GM12878 (cell line): ENCODE results near the gene ABCB8. TPM values are rescaled to one million over a fixed set of nuclear protein-coding genes. Genes with fewer than 3 reads are reported as not detected.

Experiments used
- ATAC-seq: fragments of 200-7000 bp; cut with Tn5 transposase; 3 replicates; pipeline ENCODE4 v1.9.1; 2020; ENCODE audit warnings: mild to moderate bottlenecking, moderate library complexity
- BruUV-seq: library from RNA; stranded (reverse); fragments of 400-500 nt; replicated peaks from 2 replicates; lab custom pipeline; 2021; lab: Mats Ljungman, UMichigan
- CTCF ChIA-PET: fragments of 300-600 bp; sonication (Branson Sonifier 250); formaldehyde crosslinking; extraction: SDS; loops from one replicate; lab custom pipeline; 2021; ENCODE audit warnings: inconsistent platforms; lab: Yijun Ruan, JAX
- POLR2A ChIA-PET: fragments of 350-600 bp; formaldehyde crosslinking; extraction: SDS; loops from one replicate; lab custom pipeline; 2021; ENCODE audit warnings: inconsistent platforms; lab: Charles Lee
- RAD21 ChIA-PET: fragments of 300-600 bp; sonication (Branson Sonifier 250); formaldehyde crosslinking; loops from one replicate; lab custom pipeline; 2023; ENCODE audit warnings: antibody characterized with exemption; ENCODE audit not compliant: unreplicated experiment; lab: Charles Lee
- SMC1A ChIA-PET: fragments of 300-600 bp; sonication (Branson Sonifier 250); formaldehyde crosslinking; loops from one replicate; lab custom pipeline; 2023; ENCODE audit not compliant: unreplicated experiment, uncharacterized antibody; lab: Charles Lee
- DNase-seq: peaks from one replicate; pipeline ENCODE4 v3.0.0-alpha.2; 2011; ENCODE audit warnings: low read depth, low spot score
- FAIRE-seq: peaks from 3 replicates; lab custom pipeline; 2011; peaks lifted over from hg19 to GRCh38; lab: Jason Lieb, UNC
- H2AFZ ChIP-seq: 2 replicates; pipeline ENCODE4 v1.6.0; 2011; ENCODE audit warnings: low read depth, low read length, control low read depth; ENCODE audit not compliant: control insufficient read depth
- H3K27ac ChIP-seq: 2 replicates; pipeline ENCODE4 v1.5.1; 2011; ENCODE audit warnings: control low read depth; ENCODE audit not compliant: control insufficient read depth, insufficient read depth
- H3K27me3 ChIP-seq, 2 experiments: replicated peaks in 1 of 2; 2 replicates each; pipeline versions ENCODE4 v1.6.0 to v1.6.1; 2011; ENCODE audit warnings: low read length in 1 of 2; ENCODE audit not compliant: control insufficient read depth in 2 of 2, insufficient read depth in 2 of 2
- H3K36me3 ChIP-seq, 2 experiments: 2 replicates each; pipeline ENCODE4 v1.5.1; 2011; ENCODE audit warnings: low read length in 1 of 2; ENCODE audit not compliant: control insufficient read depth in 2 of 2, insufficient read depth in 2 of 2
- H3K4me1 ChIP-seq: 2 replicates; pipeline ENCODE4 v1.6.1; 2011; ENCODE audit warnings: mild to moderate bottlenecking, low read length, moderate library complexity, mixed read lengths; ENCODE audit not compliant: control insufficient read depth, insufficient read depth
- H3K4me2 ChIP-seq: 2 replicates; pipeline ENCODE4 v1.6.0; 2011; ENCODE audit warnings: control low read depth; ENCODE audit not compliant: control insufficient read depth, insufficient read depth
- H3K4me3 ChIP-seq: fragments of 200-600 bp; sonication (generic); 2 replicates; pipeline ENCODE4 v1.5.1; 2016
- H3K79me2 ChIP-seq: 2 replicates; pipeline ENCODE4 v1.6.0; 2011; ENCODE audit warnings: low read length; ENCODE audit not compliant: control insufficient read depth, insufficient read depth
- H3K9ac ChIP-seq: 2 replicates; pipeline ENCODE4 v1.8.0; 2011; ENCODE audit warnings: low read length, control low read depth, mixed read lengths; ENCODE audit not compliant: control insufficient read depth, insufficient read depth
- H3K9me3 ChIP-seq: replicated peaks from 3 replicates; pipeline ENCODE4 v1.5.1; 2011; ENCODE audit warnings: mild to moderate bottlenecking, low read length; ENCODE audit not compliant: control insufficient read depth, insufficient read depth
- H4K20me1 ChIP-seq: 2 replicates; pipeline ENCODE4 v1.6.0; 2011; ENCODE audit not compliant: control insufficient read depth, insufficient read depth
- CBX5 ChIP-seq: sonication (generic); IDR thresholded peaks from 2 replicates; pipeline ENCODE4 v1.6.1; 2016; ENCODE audit warnings: low read depth, moderate library complexity, mild to moderate bottlenecking, inconsistent platforms
- SP1 ChIP-seq: IDR thresholded peaks from one replicate; pipeline ENCODE4 v1.6.1; 2011; ENCODE audit warnings: low read depth, low read length
- TARDBP ChIP-seq: IDR thresholded peaks from 2 replicates; pipeline ENCODE4 v1.6.1; 2016; ENCODE audit warnings: borderline replicate concordance
- WGBS: methylation state at CpG from one replicate; pipeline ENCODE4 v1.1.6; 2016; ENCODE audit warnings: low lambda C conversion rate; ENCODE audit not compliant: insufficient replicate concordance, insufficient coverage; ENCODE audit errors: missing lambda C conversion rate; 5-methylcytosine and 5-hydroxymethylcytosine counted together
- in situ Hi-C: fragments of 300-500 bp; cut with MboI; formaldehyde crosslinking; loops from 9 replicates; pipeline ENCODE4 v1.14.3; 2018; ENCODE audit warnings: mixed read lengths
- intact Hi-C: fragments of 100-400 bp; cut with micrococcal nuclease; formaldehyde crosslinking; loops from one replicate; pipeline ENCODE4 v1.14.2; 2022; ENCODE audit not compliant: unreplicated experiment
- polyA plus RNA-seq, 11 experiments: library from polyadenylated mRNA; depleted of rRNA in 4 of 11; unstranded in 6 of 11; stranded (reverse) in 5 of 11; fragments of >200 nt; fragmentation: Nextera tagmentation in 4 of 11; fragmentation: Illumina TruSeq in 1 of 11; extraction: Ambion mirVana in 4 of 11; extraction: Trizol in 1 of 11; gene quantifications; 1 replicate in 1 of 11; 2 replicates in 10 of 11; pipeline versions ENCODE4 v1.2.1 to v1.2.3, GENCODE V29; 2011 to 2016; ENCODE audit warnings: inconsistent platforms in 2 of 11, missing spikeins in 2 of 11, low read depth in 1 of 11
- total RNA-seq, 4 experiments: library from RNA; depleted of rRNA in 3 of 4; stranded (reverse); fragments of >200 nt in 3 of 4; fragmentation: Illumina TruSeq in 1 of 4; extraction: Trizol in 1 of 4; gene quantifications; 2 replicates each; pipeline versions ENCODE4 v1.2.1 to v1.2.3, GENCODE V29; 2013 to 2021
- TF ChIP-seq, protein P1 (sequence below): fragments of 450-650 bp; IDR thresholded peaks from 2 replicates; pipeline ENCODE4 v1.6.1; 2016; ENCODE audit warnings: mild to moderate bottlenecking
- TF ChIP-seq, protein P2 (sequence below): fragments of 450-650 bp; IDR thresholded peaks from 2 replicates; pipeline ENCODE4 v1.6.1; 2016; ENCODE audit warnings: mild to moderate bottlenecking, moderate library complexity, borderline replicate concordance

ABCB8 gene
- total and polyA plus RNA-seq, 10 of the 15 experiments (the other 5 are each of a cell fraction or from before 2014, with no cell fraction given), result 0.77 to 34.8 (median 18.9) TPM

DNA sequence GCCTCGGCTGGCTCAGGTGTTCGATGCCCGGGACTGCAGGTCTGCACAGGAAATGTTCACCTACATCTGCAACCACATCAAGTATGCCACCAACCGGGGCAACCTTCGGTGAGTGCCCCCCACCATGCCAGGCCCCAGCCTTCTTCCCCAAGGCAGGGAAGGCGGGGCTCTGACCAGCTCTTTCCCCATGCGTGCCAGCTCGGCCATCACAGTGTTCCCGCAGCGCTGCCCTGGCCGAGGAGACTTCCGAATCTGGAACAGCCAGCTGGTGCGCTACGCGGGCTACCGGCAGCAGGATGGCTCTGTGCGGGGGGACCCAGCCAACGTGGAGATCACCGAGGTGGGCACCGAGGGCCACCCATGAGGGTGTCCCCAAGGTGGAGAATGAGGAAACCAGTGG is 29.9 kb upstream of the ABCB8 start:
- SMC1A ChIA-PET, result no interaction called here
- Histone ChIP-seq H4K20me1 (no peaks in the 10 kb centered on the region), H3K36me3 (no peaks in the 10 kb centered on the region), H2AFZ (no peak overlapping the region), H3K27me3 (no peaks in the 10 kb centered on the region), H3K9me3 (no peaks in the 10 kb centered on the region), H3K27ac (no peak overlapping the region), H3K9ac (no peak overlapping the region), H3K4me1 (no peaks in the 10 kb centered on the region), H3K79me2 (no peaks in the 10 kb centered on the region), H3K4me2 (no peak overlapping the region), H3K4me3 (no peak overlapping the region)
- intact Hi-C loops, result no loop called here
- RAD21 ChIA-PET, result no interaction called here
- CTCF ChIA-PET, result no interaction called here
- TF ChIP-seq, protein P1, sequence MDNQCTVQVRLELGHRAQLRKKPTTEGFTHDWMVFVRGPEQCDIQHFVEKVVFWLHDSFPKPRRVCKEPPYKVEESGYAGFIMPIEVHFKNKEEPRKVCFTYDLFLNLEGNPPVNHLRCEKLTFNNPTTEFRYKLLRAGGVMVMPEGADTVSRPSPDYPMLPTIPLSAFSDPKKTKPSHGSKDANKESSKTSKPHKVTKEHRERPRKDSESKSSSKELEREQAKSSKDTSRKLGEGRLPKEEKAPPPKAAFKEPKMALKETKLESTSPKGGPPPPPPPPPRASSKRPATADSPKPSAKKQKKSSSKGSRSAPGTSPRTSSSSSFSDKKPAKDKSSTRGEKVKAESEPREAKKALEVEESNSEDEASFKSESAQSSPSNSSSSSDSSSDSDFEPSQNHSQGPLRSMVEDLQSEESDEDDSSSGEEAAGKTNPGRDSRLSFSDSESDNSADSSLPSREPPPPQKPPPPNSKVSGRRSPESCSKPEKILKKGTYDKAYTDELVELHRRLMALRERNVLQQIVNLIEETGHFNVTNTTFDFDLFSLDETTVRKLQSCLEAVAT, result no peak
- no peak for TF ChIP-seq CBX5
- 44% methylated on average over 20 of the region's 20 CpGs for WGBS
- no peak for ATAC-seq
- no peak for FAIRE-seq
- in situ Hi-C loops, result no loop called here
- DNase-seq, result no peak
- POLR2A ChIA-PET, result no interaction called here
- no TSS peak for BruUV-seq

DNA sequence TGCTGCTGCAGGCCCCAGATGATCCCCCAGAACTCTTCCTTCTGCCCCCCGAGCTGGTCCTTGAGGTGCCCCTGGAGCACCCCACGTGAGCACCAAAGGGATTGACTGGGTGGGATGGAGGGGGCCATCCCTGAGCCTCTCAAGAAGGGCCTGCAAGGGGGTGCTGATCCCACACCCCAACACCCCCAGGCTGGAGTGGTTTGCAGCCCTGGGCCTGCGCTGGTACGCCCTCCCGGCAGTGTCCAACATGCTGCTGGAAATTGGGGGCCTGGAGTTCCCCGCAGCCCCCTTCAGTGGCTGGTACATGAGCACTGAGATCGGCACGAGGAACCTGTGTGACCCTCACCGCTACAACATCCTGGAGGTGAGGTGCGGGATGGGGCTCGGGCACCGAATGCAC is 29.2 kb upstream of the ABCB8 start:
- ChIA-PET SMC1A (no interaction called here), RAD21 (no interaction called here)
- H2AFZ ChIP-seq, result no peak overlapping the region
- H3K27ac ChIP-seq, result no peak overlapping the region
- H3K4me3 ChIP-seq, result no peak overlapping the region
- H3K4me2 ChIP-seq, result no peak overlapping the region
- intact Hi-C loops, result no loop called here
- no peak for TF ChIP-seq TARDBP
- no peak for TF ChIP-seq SP1
- TF ChIP-seq, protein P2, sequence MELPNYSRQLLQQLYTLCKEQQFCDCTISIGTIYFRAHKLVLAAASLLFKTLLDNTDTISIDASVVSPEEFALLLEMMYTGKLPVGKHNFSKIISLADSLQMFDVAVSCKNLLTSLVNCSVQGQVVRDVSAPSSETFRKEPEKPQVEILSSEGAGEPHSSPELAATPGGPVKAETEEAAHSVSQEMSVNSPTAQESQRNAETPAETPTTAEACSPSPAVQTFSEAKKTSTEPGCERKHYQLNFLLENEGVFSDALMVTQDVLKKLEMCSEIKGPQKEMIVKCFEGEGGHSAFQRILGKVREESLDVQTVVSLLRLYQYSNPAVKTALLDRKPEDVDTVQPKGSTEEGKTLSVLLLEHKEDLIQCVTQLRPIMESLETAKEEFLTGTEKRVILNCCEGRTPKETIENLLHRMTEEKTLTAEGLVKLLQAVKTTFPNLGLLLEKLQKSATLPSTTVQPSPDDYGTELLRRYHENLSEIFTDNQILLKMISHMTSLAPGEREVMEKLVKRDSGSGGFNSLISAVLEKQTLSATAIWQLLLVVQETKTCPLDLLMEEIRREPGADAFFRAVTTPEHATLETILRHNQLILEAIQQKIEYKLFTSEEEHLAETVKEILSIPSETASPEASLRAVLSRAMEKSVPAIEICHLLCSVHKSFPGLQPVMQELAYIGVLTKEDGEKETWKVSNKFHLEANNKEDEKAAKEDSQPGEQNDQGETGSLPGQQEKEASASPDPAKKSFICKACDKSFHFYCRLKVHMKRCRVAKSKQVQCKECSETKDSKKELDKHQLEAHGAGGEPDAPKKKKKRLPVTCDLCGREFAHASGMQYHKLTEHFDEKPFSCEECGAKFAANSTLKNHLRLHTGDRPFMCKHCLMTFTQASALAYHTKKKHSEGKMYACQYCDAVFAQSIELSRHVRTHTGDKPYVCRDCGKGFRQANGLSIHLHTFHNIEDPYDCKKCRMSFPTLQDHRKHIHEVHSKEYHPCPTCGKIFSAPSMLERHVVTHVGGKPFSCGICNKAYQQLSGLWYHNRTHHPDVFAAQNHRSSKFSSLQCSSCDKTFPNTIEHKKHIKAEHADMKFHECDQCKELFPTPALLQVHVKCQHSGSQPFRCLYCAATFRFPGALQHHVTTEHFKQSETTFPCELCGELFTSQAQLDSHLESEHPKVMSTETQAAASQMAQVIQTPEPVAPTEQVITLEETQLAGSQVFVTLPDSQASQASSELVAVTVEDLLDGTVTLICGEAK, result no peak
- TF ChIP-seq, all 136 proteins: peak for 0
- H3K9ac ChIP-seq, result no peak overlapping the region
- CTCF ChIA-PET, result no interaction called here
- in situ Hi-C loops, result no loop called here
- no peaks in the 10 kb centered on the region for H3K27me3 ChIP-seq
- no peaks in the 10 kb centered on the region for H4K20me1 ChIP-seq
- H3K9me3 ChIP-seq, result no peaks in the 10 kb centered on the region
- FAIRE-seq (no peak), ATAC-seq (no peak), DNase-seq (no peak)
- WGBS, result 39% methylated on average over 12 of the region's 12 CpGs
- no peaks in the 10 kb centered on the region for H3K36me3 ChIP-seq
- POLR2A ChIA-PET, result no interaction called here
- no TSS peak for BruUV-seq
- H3K4me1 ChIP-seq, result no peaks in the 10 kb centered on the region
- H3K79me2 ChIP-seq, result no peaks in the 10 kb centered on the region
